Renal pelvis (tissue), 4 donors: ENCODE data around the gene TLN1. TPM values are rescaled to one million over a fixed set of nuclear protein-coding genes. Genes with fewer than 3 reads are reported as not detected.

ENCODE experiments used
- DNase-seq: peaks from one replicate; pipeline ENCODE4 v3.0.0-alpha.2; 2013
- polyA plus RNA-seq, 3 donors: library from polyadenylated mRNA; unstranded; fragments of 120-200 nt; gene quantifications; one replicate each; pipeline ENCODE4 v1.2.1, GENCODE V29; 2013; ENCODE audit not compliant: insufficient read length in 3 of 3

The TLN1 gene
- polyA plus RNA-seq, 3 donors = 164 to 188 (median 181) TPM

- no peak for DNase-seq
These were observed 20.2 kb downstream of the TLN1 start for GRCh38 chr9:35711501-35712428.

GRCh38 chr9:35710818-35711500 lies 21.0 kb downstream of the TLN1 start:
- no peak for DNase-seq

- DNase-seq = no peak
These were observed 23.8 kb downstream of the TLN1 start for GRCh38 chr9:35708146-35708545.

- no peak for DNase-seq
These were observed 25.0 kb downstream of the TLN1 start for GRCh38 chr9:35706951-35707350.

- no peak for DNase-seq
These were observed 26.1 kb downstream of the TLN1 start for GRCh38 chr9:35705836-35706430.

- DNase-seq = no peak
These were observed 26.6 kb downstream of the TLN1 start for GRCh38 chr9:35705372-35705771.

- DNase-seq = no peak
These were observed 27.9 kb downstream of the TLN1 start for GRCh38 chr9:35703906-35704672.

- DNase-seq = no peak
These were observed 29.3 kb downstream of the TLN1 start for GRCh38 chr9:35702696-35703095.

GRCh38 chr9:35700942-35701341 lies 31.1 kb downstream of the TLN1 start:
- DNase-seq = no peak

GRCh38 chr9:35700031-35700430 lies 32.0 kb downstream of the TLN1 start:
- no peak for DNase-seq

GRCh38 chr9:35698231-35698630 lies 33.8 kb downstream of the TLN1 start:
- no peak for DNase-seq

- DNase-seq = no peak
These were observed 34.5 kb downstream of the TLN1 start for GRCh38 chr9:35697486-35697885.

- DNase-seq = no peak
These were observed 35.3 kb downstream of the TLN1 start for GRCh38 chr9:35696520-35697215.

- DNase-seq = no peak
These were observed 36.0 kb downstream of the TLN1 start for GRCh38 chr9:35695943-35696401.

- no peak for DNase-seq
These were observed 40.2 kb downstream of the TLN1 start for GRCh38 chr9:35691757-35692301.

GRCh38 chr9:35691334-35691650 lies 40.7 kb downstream of the TLN1 start:
- no peak for DNase-seq

GRCh38 chr9:35690614-35691333 lies 41.2 kb downstream of the TLN1 start:
- DNase-seq = no peak

- DNase-seq = no peak
These were observed 41.7 kb downstream of the TLN1 start for GRCh38 chr9:35690294-35690613.

GRCh38 chr9:35689542-35690293 lies 42.3 kb downstream of the TLN1 start, which contains the start of gene TPM2:
TSS of gene TPM2 (minus strand) at chr9:35689925. CDS start at chr9:35689817, 108 bp downstream.
- DNase-seq = peak; percentile 76
